Sigmoid colon (tissue), 4 donors: Measurements from ENCODE around the gene SLAMF6.
"Not testable (repeated sequence)": the region's sequence is repeated elsewhere in the genome, so short reads cannot be mapped to it uniquely, and the experiment has no call there.

Experiments
- CTCF ChIP-seq, 4 experiments: fragments of 450-650 bp in 3 of 4; fragments of 200-600 bp in 1 of 4; IDR thresholded peaks; one replicate each; pipeline ENCODE4 v1.5.1; 2016 to 2019; ENCODE audit warnings: antibody characterized with exemption in 4 of 4, mild to moderate bottlenecking in 3 of 4, moderate library complexity in 2 of 4
- EP300 ChIP-seq, 4 donors: sonication (generic); formaldehyde crosslinking; IDR thresholded peaks; one replicate each; pipeline ENCODE4 v1.6.1; 2017; ENCODE audit warnings: antibody characterized with exemption in 4 of 4

GRCh38 chr1:160563230-160563629, 40.2 kb upstream of the SLAMF6 start:
- not testable (repeated sequence) for TF ChIP-seq EP300, CTCF (IDR thresholded peaks at IDR 0.05)
